Measurements from ENCODE around the gene TLE4.

TLE4 gene

GRCh38 chr9:79686381-79687130 lies 114.8 kb downstream of the TLE4 start:
- H3K4me3 ChIP-seq (ENCODE audit: low read depth, low read length): no peak overlapping the region
- no peak for TF ChIP-seq CTCF (IDR thresholded peaks at IDR 0.05; ENCODE audit: low read depth, low read length)

- no peak for TF ChIP-seq CTCF (IDR thresholded peaks at IDR 0.05; ENCODE audit: low read depth, low read length)
- no peak overlapping the region for H3K4me3 ChIP-seq (ENCODE audit: low read depth, low read length)
These were observed 115.3 kb downstream of the TLE4 start for GRCh38 chr9:79687131-79687447.

GRCh38 chr9:79688363-79688762 lies 116.6 kb downstream of the TLE4 start:
- no peak for TF ChIP-seq CTCF (IDR thresholded peaks at IDR 0.05; ENCODE audit: low read depth, low read length)
- H3K4me3 ChIP-seq (ENCODE audit: low read depth, low read length): no peak overlapping the region

GRCh38 chr9:79689576-79689975 lies 117.8 kb downstream of the TLE4 start:
- no peak overlapping the region for H3K4me3 ChIP-seq (ENCODE audit: low read depth, low read length)

GRCh38 chr9:79691496-79691895 lies 119.7 kb downstream of the TLE4 start:
- no peak overlapping the region for H3K4me3 ChIP-seq (ENCODE audit: low read depth, low read length)
- no peak for TF ChIP-seq CTCF (IDR thresholded peaks at IDR 0.05; ENCODE audit: low read depth, low read length)

More at GRCh38 chr9:79689576-79689975, 117.8 kb downstream of the TLE4 start:
- TF ChIP-seq CTCF (IDR thresholded peaks at IDR 0.05; ENCODE audit: low read depth, low read length): no peak

- no peak overlapping the region for H3K4me3 ChIP-seq (ENCODE audit: low read depth, low read length)
- no peak for TF ChIP-seq CTCF (IDR thresholded peaks at IDR 0.05; ENCODE audit: low read depth, low read length)
These were observed 121.2 kb downstream of the TLE4 start for GRCh38 chr9:79692857-79693571.

GRCh38 chr9:79693750-79694149 lies 122.0 kb downstream of the TLE4 start:
- no peak for TF ChIP-seq CTCF (IDR thresholded peaks at IDR 0.05; ENCODE audit: low read depth, low read length)
- H3K4me3 ChIP-seq (ENCODE audit: low read depth, low read length): no peak overlapping the region
